ENCODE measurements around the gene CBX2. TPM values are rescaled to one million over a fixed set of nuclear protein-coding genes. Genes with fewer than 3 reads are reported as not detected.

Gene CBX2
- total and polyA plus RNA-seq, 2 donors: 4.4 to 12.8 TPM

DNA sequence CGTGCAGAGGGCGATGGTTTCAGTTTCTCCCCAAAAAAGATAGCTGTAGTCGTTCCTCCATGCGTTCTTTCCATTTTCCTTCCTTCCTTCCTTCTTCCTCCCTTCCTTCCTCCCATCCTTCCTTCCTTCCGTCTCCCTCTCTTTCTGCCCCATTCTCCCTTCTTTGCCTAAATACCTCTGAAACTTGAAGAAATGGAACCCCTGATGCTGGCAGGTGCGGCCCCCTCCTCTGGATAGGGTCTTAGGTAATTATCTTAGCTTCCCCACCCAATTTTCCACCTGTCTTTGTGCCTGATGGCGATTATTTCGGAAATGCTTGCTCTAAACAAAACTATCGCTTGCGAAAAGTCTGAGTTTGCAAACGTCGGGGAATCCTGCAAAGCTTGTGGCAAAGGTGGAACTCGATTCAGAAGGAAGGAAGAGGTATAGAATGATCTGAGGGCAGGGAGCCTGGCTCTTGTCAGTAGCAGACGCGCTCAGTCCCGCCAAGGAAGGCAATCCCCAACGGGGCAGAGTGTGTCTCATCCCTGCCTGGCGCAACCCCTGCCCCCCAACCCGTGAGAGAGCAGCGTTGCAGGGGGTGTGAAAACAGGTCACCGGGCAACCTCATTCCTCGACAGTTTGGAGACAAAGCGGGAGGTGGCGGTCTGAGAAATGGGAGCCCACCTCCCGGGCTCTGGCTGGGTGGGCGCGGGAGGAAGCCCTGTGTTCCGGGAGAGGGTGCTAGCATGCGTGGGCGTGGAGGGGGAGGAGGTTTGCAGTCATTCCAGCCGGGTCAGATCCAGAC is 21.8 kb downstream of the CBX2 start:
- no peak for DNase-seq (ENCODE audit: low read depth in 6 of 9, low spot score in 9 of 9)
- Histone ChIP-seq H3K27me3 (ENCODE audit: control insufficient read depth in 2 of 2, insufficient read depth in 1 of 2, low read length in 1 of 2) (peaks cover 75 to 78% of the 10 kb centered on the region in 2 donors), H3K9me3 (ENCODE audit: control insufficient read depth in 2 of 2, insufficient read depth in 1 of 2, low read length in 1 of 2) (peaks cover 6 to 52% of the 10 kb centered on the region in 2 donors), H3K4me1 (ENCODE audit: control insufficient read depth in 2 of 2, insufficient read depth in 2 of 2, low read length in 2 of 2) (peaks cover 54 to 87% of the 10 kb centered on the region in 2 donors), H3K36me3 (ENCODE audit: control insufficient read depth in 2 of 2, insufficient read depth in 2 of 2, low read length in 1 of 2) (peaks cover 6 to 11% of the 10 kb centered on the region in 2 donors), H3K4me3 (ENCODE audit: low read length in 2 of 2) (peak overlapping the region; percentile 11 to 50), H3K27ac (ENCODE audit: low read depth in 1 of 2, low read length in 1 of 2) (no peak overlapping the region)
- 5% methylated on average over 31 of the region's 31 CpGs for WGBS

DNA sequence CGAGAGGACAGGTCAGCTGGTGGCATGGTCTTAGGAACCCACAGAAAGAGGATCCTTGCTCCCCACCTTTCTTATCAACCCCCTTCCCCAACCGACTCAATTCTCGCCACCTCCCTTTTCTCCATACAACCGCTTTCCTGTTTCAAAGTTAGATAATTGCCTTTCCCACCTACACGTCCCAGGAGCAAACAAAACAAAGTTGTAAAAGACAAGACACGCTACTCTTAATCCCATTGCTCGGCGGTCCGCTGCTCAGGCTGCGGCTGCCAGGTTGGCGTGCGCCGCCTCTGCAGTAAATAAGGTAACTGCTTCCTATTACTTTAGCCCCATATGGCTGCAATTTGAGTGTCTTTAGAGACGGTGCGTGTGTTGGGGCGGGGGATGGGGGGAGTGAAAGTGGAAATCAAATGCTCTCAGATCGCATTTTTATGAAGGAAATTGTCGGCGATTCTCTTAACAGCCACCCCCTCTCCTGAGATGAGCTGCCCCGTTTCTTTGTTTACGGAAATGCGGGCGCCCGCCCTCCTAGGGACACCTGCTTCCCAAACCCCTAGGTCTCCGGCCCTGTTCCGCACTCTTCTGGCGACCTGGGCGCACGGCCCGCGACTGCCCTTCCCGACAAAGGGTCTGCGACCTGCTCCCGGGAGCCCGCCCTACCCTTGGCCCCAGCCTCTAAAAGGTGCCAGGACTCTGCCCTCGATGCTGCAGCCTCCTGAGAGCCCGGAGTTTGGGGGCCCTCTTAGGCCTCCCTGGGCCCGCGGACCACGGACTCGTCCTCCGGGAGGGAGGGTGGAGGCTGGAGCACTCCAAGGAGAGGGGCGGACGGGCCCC is 22.6 kb downstream of the CBX2 start:
- H3K36me3 ChIP-seq (ENCODE audit: control insufficient read depth in 2 of 2, insufficient read depth in 2 of 2, low read length in 1 of 2): peaks cover 0 to 4% of the 10 kb centered on the region in 2 donors
- H3K27ac ChIP-seq (ENCODE audit: low read depth in 1 of 2, low read length in 1 of 2): peak overlapping the region; percentile 7 to 68
- H3K9me3 ChIP-seq (ENCODE audit: control insufficient read depth in 2 of 2, insufficient read depth in 1 of 2, low read length in 1 of 2): peaks cover 6 to 56% of the 10 kb centered on the region in 2 donors
- peaks cover 51 to 88% of the 10 kb centered on the region in 2 donors for H3K4me1 ChIP-seq (ENCODE audit: control insufficient read depth in 2 of 2, insufficient read depth in 2 of 2, low read length in 2 of 2)
- 3% methylated on average over 44 of the region's 44 CpGs for WGBS
- H3K27me3 ChIP-seq (ENCODE audit: control insufficient read depth in 2 of 2, insufficient read depth in 1 of 2, low read length in 1 of 2): peaks cover 80 to 81% of the 10 kb centered on the region in 2 donors
- DNase-seq (ENCODE audit: low read depth in 6 of 9, low spot score in 9 of 9): peak in 2 of 9 donors; percentile 59 to 80
- peak overlapping the region; percentile 49 to 50 for H3K4me3 ChIP-seq (ENCODE audit: low read length in 2 of 2)

DNA sequence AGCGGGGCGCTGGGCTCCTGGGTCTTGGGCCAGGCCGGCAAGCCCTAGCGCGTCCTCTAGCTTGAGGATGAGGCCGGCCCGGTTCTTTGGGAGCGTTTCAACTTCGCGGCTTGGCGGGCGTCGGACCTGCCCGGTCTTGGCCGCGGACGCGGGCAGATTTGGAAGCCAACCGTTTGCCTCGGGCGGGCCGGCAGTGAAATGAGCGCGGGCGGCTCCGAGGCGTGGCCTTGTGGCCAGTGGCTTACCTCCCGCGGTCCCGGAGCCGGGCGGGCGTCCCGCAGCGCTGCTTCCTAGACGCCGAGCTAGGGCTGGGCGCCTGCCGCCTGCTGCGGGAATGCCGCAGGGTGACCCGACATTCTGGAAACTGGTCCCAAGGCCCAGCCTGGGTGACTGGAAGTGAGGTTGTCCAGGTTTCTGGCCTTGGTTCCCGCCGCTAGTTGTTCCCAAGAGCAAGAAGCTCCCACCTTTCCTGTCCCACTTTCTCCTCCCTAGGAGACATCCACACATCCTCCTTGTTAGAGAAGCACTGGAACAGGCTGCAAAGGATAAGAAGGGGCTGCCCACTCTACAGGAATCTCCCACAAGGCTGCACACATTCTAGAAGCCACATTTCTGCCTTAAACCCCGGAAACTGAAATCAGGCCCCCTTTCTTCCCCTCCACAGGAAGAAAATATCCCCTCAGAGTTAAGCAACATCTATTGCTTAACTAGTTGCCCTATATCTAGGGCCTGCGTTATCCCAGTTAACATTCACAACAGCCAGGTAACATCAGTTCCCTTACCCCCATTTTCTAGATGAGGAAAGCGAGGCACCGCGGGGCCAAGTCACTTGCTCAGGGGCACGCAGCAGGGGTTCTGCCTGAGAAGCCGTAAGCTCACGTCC is 23.4 kb downstream of the CBX2 start:
- H3K27ac ChIP-seq (ENCODE audit: low read depth in 1 of 2, low read length in 1 of 2): peak overlapping the region in 1 of 2 donors; percentile 68
- H3K9me3 ChIP-seq (ENCODE audit: control insufficient read depth in 2 of 2, insufficient read depth in 1 of 2, low read length in 1 of 2): peaks cover 6 to 56% of the 10 kb centered on the region in 2 donors
- WGBS: 5% methylated on average over 52 of the region's 52 CpGs
- DNase-seq (ENCODE audit: low read depth in 6 of 9, low spot score in 9 of 9): no peak
- peaks cover 44 to 88% of the 10 kb centered on the region in 2 donors for H3K4me1 ChIP-seq (ENCODE audit: control insufficient read depth in 2 of 2, insufficient read depth in 2 of 2, low read length in 2 of 2)
- peaks cover 87 to 88% of the 10 kb centered on the region in 2 donors for H3K27me3 ChIP-seq (ENCODE audit: control insufficient read depth in 2 of 2, insufficient read depth in 1 of 2, low read length in 1 of 2)
- H3K4me3 ChIP-seq (ENCODE audit: low read length in 2 of 2): peak overlapping the region; percentile 49 to 50
- no peaks in the 10 kb centered on the region for H3K36me3 ChIP-seq (ENCODE audit: control insufficient read depth in 2 of 2, insufficient read depth in 2 of 2, low read length in 1 of 2)

DNA sequence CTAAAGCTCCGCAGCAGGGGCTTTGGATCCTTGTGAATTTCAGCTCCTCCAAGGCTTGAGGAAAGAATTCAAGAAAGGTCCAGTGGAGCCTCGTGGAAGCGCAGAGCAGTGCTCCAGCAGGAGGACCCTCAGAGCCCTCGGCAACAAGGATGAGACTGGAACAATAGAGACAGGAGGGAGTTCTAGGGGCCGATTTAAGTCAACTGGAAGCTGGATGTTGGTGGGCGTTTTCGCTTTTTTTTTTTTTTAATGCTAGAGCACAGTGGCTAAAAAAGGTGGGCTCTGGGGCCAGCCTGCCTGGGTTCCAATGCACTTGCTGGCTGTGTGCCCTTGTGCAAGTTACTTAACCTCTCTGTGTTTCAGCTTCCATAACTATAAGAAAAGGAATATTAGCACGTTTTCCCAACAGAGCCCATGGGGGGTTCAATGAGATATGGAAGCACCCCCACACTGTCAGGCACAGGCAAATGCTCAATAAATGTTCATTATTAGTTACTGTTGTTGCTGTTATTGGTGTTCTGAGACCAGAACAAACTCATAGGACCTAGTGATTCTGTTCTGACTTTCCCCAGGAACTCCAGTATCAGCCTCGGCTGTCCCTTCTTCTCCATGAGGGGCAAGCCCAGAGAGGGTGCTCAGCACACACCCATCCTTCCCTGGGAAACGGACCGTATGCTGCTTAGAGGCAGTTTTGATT is 24.2 kb downstream of the CBX2 start:
- DNase-seq (ENCODE audit: low read depth in 6 of 9, low spot score in 9 of 9): no peak
- Histone ChIP-seq H3K27ac (ENCODE audit: low read depth in 1 of 2, low read length in 1 of 2) (no peak overlapping the region), H3K27me3 (ENCODE audit: control insufficient read depth in 2 of 2, insufficient read depth in 1 of 2, low read length in 1 of 2) (peaks cover 95 to 96% of the 10 kb centered on the region in 2 donors), H3K9me3 (ENCODE audit: control insufficient read depth in 2 of 2, insufficient read depth in 1 of 2, low read length in 1 of 2) (peaks cover 6 to 56% of the 10 kb centered on the region in 2 donors), H3K4me3 (ENCODE audit: low read length in 2 of 2) (peak overlapping the region in 1 of 2 donors; percentile 31), H3K4me1 (ENCODE audit: control insufficient read depth in 2 of 2, insufficient read depth in 2 of 2, low read length in 2 of 2) (peaks cover 44 to 92% of the 10 kb centered on the region in 2 donors), H3K36me3 (ENCODE audit: control insufficient read depth in 2 of 2, insufficient read depth in 2 of 2, low read length in 1 of 2) (no peaks in the 10 kb centered on the region)
- WGBS: 9% methylated on average over 11 of the region's 11 CpGs

DNA sequence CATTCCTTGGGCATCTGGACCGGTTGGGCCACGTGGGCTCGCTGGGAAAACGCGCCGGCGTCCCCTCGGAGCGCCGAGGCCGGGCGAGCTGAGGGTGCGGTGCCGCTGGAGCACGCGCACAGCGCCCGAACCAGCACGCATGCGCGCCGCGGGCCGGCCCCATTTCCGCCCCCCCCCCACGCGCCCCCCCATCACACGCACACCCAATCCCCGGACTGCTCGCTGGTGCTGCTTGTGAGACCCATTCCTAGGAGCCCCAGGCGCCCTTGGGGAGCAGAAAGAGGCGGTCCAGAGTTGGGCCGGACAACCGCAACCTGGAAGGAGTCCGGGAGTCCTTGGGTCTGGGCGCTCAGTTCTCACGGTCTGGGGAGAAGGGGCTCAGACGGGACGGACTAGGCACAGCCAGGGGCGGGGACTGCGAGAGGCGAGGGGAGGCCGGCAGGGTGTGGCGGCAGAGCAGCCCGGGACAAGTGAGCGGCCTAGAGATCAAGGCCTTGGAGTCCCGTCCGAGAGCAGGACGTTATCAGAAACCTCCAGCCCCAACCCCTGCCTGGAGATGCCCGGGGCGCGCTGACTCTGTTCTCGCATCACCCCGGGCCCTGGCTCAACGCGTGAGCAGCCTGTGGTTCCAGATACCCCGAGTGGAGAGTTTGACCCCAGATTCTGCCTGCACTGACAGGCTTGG is 24.9 kb downstream of the CBX2 start:
- Histone ChIP-seq H3K9me3 (ENCODE audit: control insufficient read depth in 2 of 2, insufficient read depth in 1 of 2, low read length in 1 of 2) (peaks cover 5 to 55% of the 10 kb centered on the region in 2 donors), H3K4me1 (ENCODE audit: control insufficient read depth in 2 of 2, insufficient read depth in 2 of 2, low read length in 2 of 2) (peaks cover 41 to 89% of the 10 kb centered on the region in 2 donors), H3K27me3 (ENCODE audit: control insufficient read depth in 2 of 2, insufficient read depth in 1 of 2, low read length in 1 of 2) (peaks cover 99 to 100% of the 10 kb centered on the region in 2 donors), H3K27ac (ENCODE audit: low read depth in 1 of 2, low read length in 1 of 2) (no peak overlapping the region), H3K36me3 (ENCODE audit: control insufficient read depth in 2 of 2, insufficient read depth in 2 of 2, low read length in 1 of 2) (no peaks in the 10 kb centered on the region), H3K4me3 (ENCODE audit: low read length in 2 of 2) (peak overlapping the region in 1 of 2 donors; percentile 31)
- WGBS: 8% methylated on average over 57 of the region's 57 CpGs
- DNase-seq (ENCODE audit: low read depth in 6 of 9, low spot score in 9 of 9): peak in 1 of 9 donors; percentile 48

DNA sequence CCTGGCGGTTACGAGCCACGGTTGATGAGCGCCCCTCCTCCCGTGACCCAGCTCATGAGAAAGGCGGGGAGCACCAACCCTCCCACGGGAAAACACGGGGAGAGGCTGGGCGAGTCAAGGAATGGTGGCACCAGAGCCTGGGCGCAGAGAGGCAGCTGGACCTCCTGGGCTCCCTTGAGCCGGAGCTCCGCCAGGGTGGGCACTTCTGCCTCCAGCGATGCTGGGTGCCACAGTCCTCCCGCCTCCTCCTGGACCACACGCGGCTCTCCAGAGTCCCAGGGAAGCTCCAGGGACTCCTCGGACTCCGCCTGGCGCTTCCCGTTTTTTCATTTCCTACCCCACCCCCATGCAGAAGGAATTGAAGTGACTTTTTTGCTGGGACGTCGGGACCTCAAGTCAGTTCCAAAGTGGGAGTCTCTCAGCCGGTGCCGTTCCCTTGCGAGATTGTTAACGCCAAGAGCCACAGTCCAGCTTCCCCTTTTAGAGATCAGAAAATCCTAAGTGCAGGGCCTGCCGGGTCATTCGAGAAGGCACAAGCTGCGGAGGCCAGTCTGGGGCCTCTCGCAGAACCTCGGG is 25.6 kb downstream of the CBX2 start:
- peaks cover 5 to 50% of the 10 kb centered on the region in 2 donors for H3K9me3 ChIP-seq (ENCODE audit: control insufficient read depth in 2 of 2, insufficient read depth in 1 of 2, low read length in 1 of 2)
- peaks cover 35 to 86% of the 10 kb centered on the region in 2 donors for H3K4me1 ChIP-seq (ENCODE audit: control insufficient read depth in 2 of 2, insufficient read depth in 2 of 2, low read length in 2 of 2)
- H3K4me3 ChIP-seq (ENCODE audit: low read length in 2 of 2): peak overlapping the region; percentile 16 to 46
- no peak for DNase-seq (ENCODE audit: low read depth in 6 of 9, low spot score in 9 of 9)
- H3K27ac ChIP-seq (ENCODE audit: low read depth in 1 of 2, low read length in 1 of 2): peak overlapping the region in 1 of 2 donors; percentile 26
- H3K36me3 ChIP-seq (ENCODE audit: control insufficient read depth in 2 of 2, insufficient read depth in 2 of 2, low read length in 1 of 2): no peaks in the 10 kb centered on the region
- WGBS: 8% methylated on average over 31 of the region's 31 CpGs
- H3K27me3 ChIP-seq (ENCODE audit: control insufficient read depth in 2 of 2, insufficient read depth in 1 of 2, low read length in 1 of 2): peaks cover 99 to 100% of the 10 kb centered on the region in 2 donors

DNA sequence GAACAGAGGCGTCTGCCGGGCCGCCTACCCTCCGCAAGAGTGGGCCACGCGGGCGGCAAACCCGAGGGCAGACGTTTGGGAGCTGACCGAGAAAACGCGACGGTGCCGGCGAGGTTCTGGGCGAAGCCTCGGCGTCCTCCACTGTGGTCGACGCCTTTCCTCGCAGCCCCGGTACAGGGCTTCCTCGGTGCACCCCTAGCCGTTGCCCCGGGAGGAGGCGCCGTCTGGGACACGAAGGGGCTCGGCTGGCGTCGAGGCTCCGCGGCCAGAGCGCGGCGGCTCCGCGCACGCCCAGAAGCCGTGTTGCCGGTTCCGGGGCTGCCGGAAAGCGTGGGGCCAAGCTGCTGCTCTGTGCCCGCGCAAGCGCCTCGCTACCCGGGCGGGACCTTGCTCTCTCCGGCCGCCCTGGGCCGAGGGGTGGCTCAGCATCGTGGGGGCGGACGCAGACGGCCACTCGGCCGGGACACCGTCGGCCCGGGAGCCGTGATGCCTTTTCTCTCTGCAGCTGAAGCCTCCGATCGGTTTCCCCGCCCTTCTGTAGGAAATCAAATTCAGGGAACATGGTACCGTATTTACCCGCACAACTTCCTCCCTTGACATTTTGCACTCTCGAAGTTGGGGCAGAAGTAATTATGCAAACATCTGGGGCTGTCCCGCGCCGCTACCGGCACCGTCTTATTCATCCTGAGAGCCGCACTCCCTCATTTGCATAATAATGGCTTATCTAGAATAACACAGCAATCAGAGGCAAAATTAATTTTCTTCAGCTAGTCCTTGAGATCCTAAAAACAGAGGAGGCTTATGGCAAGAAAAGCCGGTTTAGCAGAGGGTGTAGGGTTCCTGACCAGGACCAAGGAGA is 26.3 kb downstream of the CBX2 start:
- 1% methylated on average over 76 of the region's 76 CpGs for WGBS
- peaks cover 99 to 100% of the 10 kb centered on the region in 2 donors for H3K27me3 ChIP-seq (ENCODE audit: control insufficient read depth in 2 of 2, insufficient read depth in 1 of 2, low read length in 1 of 2)
- peak in 2 of 9 donors; percentile 69 to 86 for DNase-seq (ENCODE audit: low read depth in 6 of 9, low spot score in 9 of 9)
- peak overlapping the region; percentile 40 to 67 for H3K27ac ChIP-seq (ENCODE audit: low read depth in 1 of 2, low read length in 1 of 2)
- H3K36me3 ChIP-seq (ENCODE audit: control insufficient read depth in 2 of 2, insufficient read depth in 2 of 2, low read length in 1 of 2): no peaks in the 10 kb centered on the region
- peaks cover 5 to 45% of the 10 kb centered on the region in 2 donors for H3K9me3 ChIP-seq (ENCODE audit: control insufficient read depth in 2 of 2, insufficient read depth in 1 of 2, low read length in 1 of 2)
- H3K4me1 ChIP-seq (ENCODE audit: control insufficient read depth in 2 of 2, insufficient read depth in 2 of 2, low read length in 2 of 2): peaks cover 35 to 86% of the 10 kb centered on the region in 2 donors
- H3K4me3 ChIP-seq (ENCODE audit: low read length in 2 of 2): peak overlapping the region; percentile 38 to 46
